ENCODE measurements around the gene RAB11FIP3. TPM values are rescaled to one million over a fixed set of nuclear protein-coding genes. Genes with fewer than 3 reads are reported as not detected.

Gene RAB11FIP3
- total RNA-seq, 4 donors from 2014 or later = 55.5 to 136 (median 106) TPM

DNA sequence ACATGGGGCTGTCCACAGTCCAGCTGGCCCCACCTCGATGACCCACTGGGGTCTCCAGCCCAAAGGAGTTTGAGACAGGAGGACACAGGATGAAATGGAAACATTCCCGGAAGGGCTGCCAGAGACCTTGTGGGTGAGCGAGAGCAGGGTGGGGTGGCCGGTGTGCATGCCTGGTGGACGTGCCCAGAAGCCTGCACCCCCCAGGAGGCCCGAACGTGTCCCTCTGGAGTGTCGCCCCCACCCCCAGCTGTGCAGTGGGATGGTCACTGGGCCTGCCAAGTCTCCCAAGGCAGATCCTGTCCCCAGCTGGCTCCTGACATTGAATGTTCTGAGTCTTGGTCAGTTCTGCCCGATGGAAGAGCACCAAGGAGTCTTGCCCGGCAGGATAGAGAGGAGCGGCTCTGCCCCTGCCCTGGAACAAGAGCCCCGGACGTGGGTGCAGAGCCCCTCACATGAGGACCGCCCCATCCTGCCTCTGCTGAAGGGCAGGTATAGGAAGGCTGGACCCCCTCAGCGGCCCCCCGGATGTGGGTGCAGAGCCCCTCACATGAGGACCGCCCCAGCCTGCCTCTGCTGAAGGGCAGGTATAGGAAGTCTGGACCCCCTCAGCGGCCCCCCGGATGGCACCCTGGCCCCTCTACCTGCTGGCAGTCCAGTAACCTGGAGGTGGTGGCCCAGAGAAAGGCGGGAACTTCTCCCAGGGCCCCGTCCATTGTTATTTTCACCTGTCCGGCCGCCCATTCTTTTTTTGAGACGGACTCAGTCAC lies 99.0 kb downstream of the RAB11FIP3 start:
- no peak for DNase-seq
- peaks cover 0 to 44% (median 20%) of the 10 kb centered on the region in 4 donors for H3K4me1 ChIP-seq
- H3K4me3 ChIP-seq = no peak overlapping the region
- peaks cover 0 to 21% (median 4%) of the 10 kb centered on the region in 3 donors for H3K36me3 ChIP-seq
- no peaks in the 10 kb centered on the region for H3K27me3 ChIP-seq
- TF ChIP-seq, protein P1, sequence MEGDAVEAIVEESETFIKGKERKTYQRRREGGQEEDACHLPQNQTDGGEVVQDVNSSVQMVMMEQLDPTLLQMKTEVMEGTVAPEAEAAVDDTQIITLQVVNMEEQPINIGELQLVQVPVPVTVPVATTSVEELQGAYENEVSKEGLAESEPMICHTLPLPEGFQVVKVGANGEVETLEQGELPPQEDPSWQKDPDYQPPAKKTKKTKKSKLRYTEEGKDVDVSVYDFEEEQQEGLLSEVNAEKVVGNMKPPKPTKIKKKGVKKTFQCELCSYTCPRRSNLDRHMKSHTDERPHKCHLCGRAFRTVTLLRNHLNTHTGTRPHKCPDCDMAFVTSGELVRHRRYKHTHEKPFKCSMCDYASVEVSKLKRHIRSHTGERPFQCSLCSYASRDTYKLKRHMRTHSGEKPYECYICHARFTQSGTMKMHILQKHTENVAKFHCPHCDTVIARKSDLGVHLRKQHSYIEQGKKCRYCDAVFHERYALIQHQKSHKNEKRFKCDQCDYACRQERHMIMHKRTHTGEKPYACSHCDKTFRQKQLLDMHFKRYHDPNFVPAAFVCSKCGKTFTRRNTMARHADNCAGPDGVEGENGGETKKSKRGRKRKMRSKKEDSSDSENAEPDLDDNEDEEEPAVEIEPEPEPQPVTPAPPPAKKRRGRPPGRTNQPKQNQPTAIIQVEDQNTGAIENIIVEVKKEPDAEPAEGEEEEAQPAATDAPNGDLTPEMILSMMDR (IDR thresholded peaks at IDR 0.05) = no peak
- no peak for TF ChIP-seq POLR2A (IDR thresholded peaks at IDR 0.05)
- H3K9me3 ChIP-seq = no peaks in the 10 kb centered on the region
- peak overlapping the region in 1 of 4 donors; percentile 95 for H3K27ac ChIP-seq

DNA sequence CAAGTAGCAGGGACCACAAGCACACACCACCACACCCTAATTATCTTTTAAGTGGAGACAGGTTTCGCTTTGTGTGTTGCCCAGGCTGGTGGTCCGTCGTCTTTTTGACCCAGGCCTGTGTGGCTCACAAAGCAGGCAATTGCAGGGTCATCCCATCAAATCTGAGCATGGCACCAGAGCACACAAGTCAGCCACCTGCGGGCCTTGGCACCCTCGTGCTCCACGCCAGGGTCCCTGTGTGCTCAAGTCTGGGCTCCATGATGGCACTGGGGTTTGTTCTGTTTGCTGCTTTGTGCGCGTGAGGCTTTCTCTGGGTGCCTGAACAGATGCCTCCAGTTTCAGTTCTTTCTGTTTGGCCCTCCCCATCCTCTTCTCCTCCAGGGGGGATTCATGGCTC lies 99.7 kb downstream of the RAB11FIP3 start:
- Histone ChIP-seq H3K27ac (peak overlapping the region in 3 of 4 donors; percentile 28 to 95 (median 89)), H3K36me3 (peaks cover 0 to 14% (median 4%) of the 10 kb centered on the region in 3 donors), H3K9me3 (no peaks in the 10 kb centered on the region), H3K27me3 (no peaks in the 10 kb centered on the region), H3K4me1 (peaks cover 0 to 51% (median 26%) of the 10 kb centered on the region in 4 donors), H3K4me3 (no peak overlapping the region)
- DNase-seq = no peak
- TF ChIP-seq, protein P1 (IDR thresholded peaks at IDR 0.05) = no peak
- TF ChIP-seq POLR2A (IDR thresholded peaks at IDR 0.05) = no peak

DNA sequence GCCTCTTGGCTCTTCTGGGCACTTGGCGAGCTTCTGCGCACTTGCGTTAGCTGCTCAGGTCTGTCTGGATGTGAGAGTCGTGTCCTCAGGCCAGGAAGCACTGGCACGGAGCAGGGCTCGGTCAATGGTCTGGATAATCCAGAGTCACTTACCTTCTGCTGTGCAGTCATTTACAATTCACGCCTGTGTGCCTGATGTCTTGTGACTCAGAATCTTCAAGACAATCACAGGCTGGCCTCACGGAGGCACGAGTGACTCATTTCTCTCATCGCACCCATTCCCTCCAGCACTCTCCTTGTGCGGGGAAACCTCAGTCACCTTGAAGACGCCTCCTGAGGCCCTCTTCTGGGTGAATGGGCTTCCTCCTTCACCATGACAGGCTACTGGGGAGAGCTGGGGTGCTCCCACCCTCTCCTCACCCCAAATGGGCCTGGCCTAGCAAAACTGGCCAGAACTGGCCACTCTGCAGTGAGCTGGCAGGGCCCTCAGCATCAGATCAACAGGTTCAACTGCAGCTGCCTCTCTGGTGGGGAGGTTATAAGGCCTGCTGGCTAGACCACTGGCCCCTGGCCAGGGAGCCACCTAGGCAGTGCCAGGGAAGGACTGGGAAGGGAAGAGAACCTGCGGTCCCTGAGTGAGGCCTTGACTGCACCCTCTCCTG lies 100.2 kb downstream of the RAB11FIP3 start:
- Histone ChIP-seq H3K4me3 (peak overlapping the region in 2 of 4 donors; percentile 74 to 84), H3K27me3 (no peaks in the 10 kb centered on the region), H3K4me1 (peaks cover 0 to 56% (median 27%) of the 10 kb centered on the region in 4 donors), H3K9me3 (no peaks in the 10 kb centered on the region), H3K27ac (peak overlapping the region; percentile 14 to 96 (median 92)), H3K36me3 (peaks cover 0 to 9% (median 1%) of the 10 kb centered on the region in 3 donors)
- peak in 2 of 3 donors; percentile 66 to 79 for DNase-seq
- TF ChIP-seq POLR2A (IDR thresholded peaks at IDR 0.05) = peak; percentile 12 to 31
- TF ChIP-seq, protein P1 (IDR thresholded peaks at IDR 0.05) = no peak

DNA sequence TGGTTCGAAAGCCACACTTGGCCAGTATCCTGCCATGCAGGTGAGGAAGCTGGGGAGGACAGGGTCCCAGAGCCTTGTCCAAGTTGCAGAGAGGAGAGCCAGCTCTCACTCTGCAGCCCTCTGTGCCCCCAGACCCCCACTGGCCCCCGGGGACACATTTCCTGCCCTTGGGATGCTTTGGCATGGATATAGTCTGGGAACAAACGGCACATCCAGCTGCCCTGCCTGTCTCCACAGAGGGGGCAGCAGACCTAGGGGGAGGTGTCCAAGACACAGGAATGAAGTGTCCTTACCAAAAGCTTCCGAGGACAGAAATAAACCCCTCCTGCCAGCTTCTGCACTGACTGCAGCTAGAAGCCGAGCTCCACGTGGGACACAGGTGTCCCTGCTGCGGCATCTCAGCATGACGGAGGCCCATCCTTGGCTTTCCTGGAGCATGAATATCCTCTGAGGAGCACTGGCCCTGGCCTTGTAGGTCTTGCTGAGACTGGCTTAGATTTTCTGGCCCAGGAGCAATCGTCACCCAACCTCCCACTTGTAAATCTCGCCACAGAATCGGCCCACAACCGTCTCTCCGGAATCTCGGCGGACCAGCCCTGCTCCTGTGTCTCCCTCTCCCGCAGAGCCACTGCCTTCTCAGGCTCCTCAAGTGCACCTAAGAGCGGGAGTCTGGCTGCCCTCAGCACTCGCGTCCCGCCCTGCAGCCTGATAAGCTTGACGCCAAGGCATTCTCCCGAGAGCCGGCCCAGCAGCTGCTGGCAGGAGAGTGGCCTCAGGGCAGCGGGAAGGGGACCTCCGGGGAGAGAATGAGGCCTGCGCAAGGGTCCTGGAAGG lies 100.9 kb downstream of the RAB11FIP3 start:
- no peaks in the 10 kb centered on the region for H3K9me3 ChIP-seq
- H3K4me3 ChIP-seq = peak overlapping the region; percentile 62 to 84 (median 73)
- TF ChIP-seq, protein P1 (IDR thresholded peaks at IDR 0.05) = no peak
- no peak for TF ChIP-seq POLR2A (IDR thresholded peaks at IDR 0.05)
- peak overlapping the region; percentile 89 to 96 (median 94) for H3K27ac ChIP-seq
- H3K27me3 ChIP-seq = no peaks in the 10 kb centered on the region
- peak in 1 of 3 donors; percentile 60 for DNase-seq
- H3K4me1 ChIP-seq = peaks cover 0 to 60% (median 27%) of the 10 kb centered on the region in 4 donors
- H3K36me3 ChIP-seq = peaks cover 0 to 1% (median 0%) of the 10 kb centered on the region in 3 donors
